Panc1 (cell line): ENCODE data around the gene PRR29. TPM values are rescaled to one million over a fixed set of nuclear protein-coding genes. Genes with fewer than 3 reads are reported as not detected.

Experiments
- ATAC-seq: fragments of 200-7000 bp; cut with Tn5 transposase; 2 replicates; pipeline ENCODE4 v1.9.1; 2020; ENCODE audit warnings: mild to moderate bottlenecking, moderate library complexity
- BruUV-seq: library from RNA; stranded (reverse); fragments of 400-500 nt; replicated peaks from 2 replicates; lab custom pipeline; 2021; lab: Mats Ljungman, UMichigan
- CTCF ChIA-PET: fragments of 300-600 bp; sonication (Branson Sonifier 250); formaldehyde crosslinking; loops from one replicate; lab custom pipeline; 2022; ENCODE audit warnings: antibody characterized with exemption; lab: Charles Lee
- POLR2A ChIA-PET: fragments of 300-600 bp; sonication (Branson Sonifier 250); formaldehyde crosslinking; loops from one replicate; lab custom pipeline; 2022; ENCODE audit warnings: antibody characterized with exemption; lab: Charles Lee
- DNase-seq: peaks from one replicate; pipeline ENCODE4 v3.0.0-alpha.2; 2010; ENCODE audit warnings: low read depth, low spot score
- H3K27ac ChIP-seq: 2 replicates; pipeline ENCODE4 v1.5.1; 2011; ENCODE audit warnings: mild to moderate bottlenecking, low read length, inconsistent platforms
- H3K27me3 ChIP-seq: fragments of 200-500 bp; sonication (Bioruptor generic); 2 replicates; pipeline ENCODE4 v1.6.0; 2014; ENCODE audit warnings: low read length, inconsistent platforms; ENCODE audit not compliant: control insufficient read depth, insufficient read depth
- H3K36me3 ChIP-seq: fragments of 200-500 bp; sonication (Bioruptor generic); 2 replicates; pipeline ENCODE4 v1.5.1; 2014; ENCODE audit warnings: inconsistent platforms, mild to moderate bottlenecking, low read length, moderate library complexity; ENCODE audit not compliant: control insufficient read depth, insufficient read depth
- H3K4me1 ChIP-seq: 2 replicates; pipeline ENCODE4 v1.5.1; 2011; ENCODE audit warnings: inconsistent platforms, mild to moderate bottlenecking, low read length, moderate library complexity; ENCODE audit not compliant: control insufficient read depth, insufficient read depth
- H3K4me3 ChIP-seq, 2 experiments: 2 replicates each; pipeline ENCODE4 v1.5.1; 2011 to 2012; ENCODE audit warnings: low read depth in 2 of 2, low read length in 2 of 2, mild to moderate bottlenecking in 2 of 2, inconsistent platforms in 1 of 2, moderate library complexity in 1 of 2
- H3K9me3 ChIP-seq: fragments of 200-500 bp; sonication (Bioruptor generic); 2 replicates; pipeline ENCODE4 v1.5.1; 2014; ENCODE audit warnings: low read depth, mild to moderate bottlenecking, inconsistent platforms, low read length, moderate library complexity; ENCODE audit not compliant: control insufficient read depth, insufficient read depth
- POLR2AphosphoS5 ChIP-seq: IDR thresholded peaks from 2 replicates; pipeline ENCODE4 v1.6.1; 2012; ENCODE audit warnings: mild to moderate bottlenecking, low read depth, low read length, moderate library complexity
- REST ChIP-seq, 2 experiments: IDR thresholded peaks; 2 replicates each; pipeline ENCODE4 v1.6.1; 2011 to 2012; ENCODE audit warnings: low read depth in 2 of 2, control low read depth in 1 of 2, low read length in 1 of 2, mild to moderate bottlenecking in 1 of 2, moderate library complexity in 1 of 2; ENCODE audit not compliant: insufficient read depth in 1 of 2
- SIN3A ChIP-seq: IDR thresholded peaks from 2 replicates; pipeline ENCODE4 v1.6.1; 2012; ENCODE audit warnings: low read depth, mild to moderate bottlenecking, low read length, moderate library complexity, borderline replicate concordance; ENCODE audit not compliant: insufficient read depth
- TCF7L2 ChIP-seq: IDR thresholded peaks from 2 replicates; pipeline ENCODE4 v1.6.1; 2011; ENCODE audit warnings: mild to moderate bottlenecking, low read depth, low read length, inconsistent platforms
- in situ Hi-C: cut with HindIII; loops from 2 replicates; pipeline ENCODE4 v1.10.0; 2016; ENCODE audit warnings: low sequenced_read_pairs, low pct_unique_long_range_greater_than_20kb
- intact Hi-C: fragments of 100-400 bp; cut with micrococcal nuclease; formaldehyde crosslinking; loops from one replicate; pipeline ENCODE4 v1.10.0; 2022; ENCODE audit not compliant: unreplicated experiment
- total RNA-seq: library from RNA; stranded (reverse); gene quantifications from one replicate; pipeline ENCODE4 v1.2.1, GENCODE V29; 2021; ENCODE audit not compliant: unreplicated experiment
- TF ChIP-seq, protein P1 (sequence below): fragments of 450-650 bp; IDR thresholded peaks from 2 replicates; pipeline ENCODE4 v1.5.1; 2017; ENCODE audit warnings: mild to moderate bottlenecking

PRR29 gene
- total RNA-seq, 1 experiment from 2014 or later, result 0.10 TPM

DNA sequence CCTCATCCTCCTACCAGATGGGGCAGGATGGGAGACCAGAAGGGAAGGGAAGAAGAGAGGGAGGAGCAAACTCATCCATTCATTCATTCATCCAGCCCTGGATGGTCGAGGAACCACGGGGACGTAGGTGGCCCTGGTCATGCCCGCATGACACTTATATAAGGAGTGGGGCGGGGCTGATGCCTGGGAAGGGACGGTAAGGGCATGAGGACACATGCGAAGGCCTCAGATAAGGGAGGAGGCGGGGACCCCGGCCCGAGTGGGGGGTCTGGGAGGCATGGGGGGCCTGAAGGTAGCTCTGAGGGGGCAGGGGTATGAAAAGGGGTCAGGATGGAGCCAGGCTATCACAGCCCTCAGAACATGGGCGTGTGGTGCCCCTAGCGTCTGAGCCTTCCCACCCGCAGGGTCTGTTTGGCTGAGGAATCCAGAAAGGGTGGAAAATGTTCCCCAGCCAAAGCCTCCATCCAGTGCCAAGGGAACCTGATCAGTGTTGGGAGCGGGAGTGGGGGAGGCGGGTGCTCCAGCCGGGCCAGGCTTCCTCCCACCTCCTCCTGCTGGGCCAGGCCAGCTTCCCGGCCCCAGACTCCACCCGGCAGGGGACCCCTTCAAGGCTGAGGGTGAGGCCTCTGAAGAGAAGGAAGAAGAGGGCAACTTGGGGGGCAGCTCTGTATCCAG lies 48.4 kb upstream of the PRR29 start:
- no TSS peak for BruUV-seq
- DNase-seq (no peak), ATAC-seq (no peak)
- no peak overlapping the region for H3K27ac ChIP-seq
- ChIA-PET CTCF (interaction anchor here (0.7 to 2.0 kb wide), 4 partner anchors 12 to 94 kb away, joined by 3 to 13 read pairs (median 8); partner anchors contain the start of gene GH1), POLR2A (no interaction called here)
- H3K27me3 ChIP-seq, result no peaks in the 10 kb centered on the region
- no peaks in the 10 kb centered on the region for H3K36me3 ChIP-seq
- H3K4me3 ChIP-seq, result no peak overlapping the region
- no peaks in the 10 kb centered on the region for H3K4me1 ChIP-seq
- in situ Hi-C loops (no loop called here), intact Hi-C loops (no loop called here)
- H3K9me3 ChIP-seq, result no peaks in the 10 kb centered on the region
- TF ChIP-seq REST (IDR thresholded peaks at IDR 0.05; ENCODE audit: insufficient read depth in 1 of 2, low read depth in 2 of 2, low read length in 1 of 2) (no peak), TCF7L2 (no peak), SIN3A (no peak), POLR2AphosphoS5 (no peak)
- TF ChIP-seq, protein P1, sequence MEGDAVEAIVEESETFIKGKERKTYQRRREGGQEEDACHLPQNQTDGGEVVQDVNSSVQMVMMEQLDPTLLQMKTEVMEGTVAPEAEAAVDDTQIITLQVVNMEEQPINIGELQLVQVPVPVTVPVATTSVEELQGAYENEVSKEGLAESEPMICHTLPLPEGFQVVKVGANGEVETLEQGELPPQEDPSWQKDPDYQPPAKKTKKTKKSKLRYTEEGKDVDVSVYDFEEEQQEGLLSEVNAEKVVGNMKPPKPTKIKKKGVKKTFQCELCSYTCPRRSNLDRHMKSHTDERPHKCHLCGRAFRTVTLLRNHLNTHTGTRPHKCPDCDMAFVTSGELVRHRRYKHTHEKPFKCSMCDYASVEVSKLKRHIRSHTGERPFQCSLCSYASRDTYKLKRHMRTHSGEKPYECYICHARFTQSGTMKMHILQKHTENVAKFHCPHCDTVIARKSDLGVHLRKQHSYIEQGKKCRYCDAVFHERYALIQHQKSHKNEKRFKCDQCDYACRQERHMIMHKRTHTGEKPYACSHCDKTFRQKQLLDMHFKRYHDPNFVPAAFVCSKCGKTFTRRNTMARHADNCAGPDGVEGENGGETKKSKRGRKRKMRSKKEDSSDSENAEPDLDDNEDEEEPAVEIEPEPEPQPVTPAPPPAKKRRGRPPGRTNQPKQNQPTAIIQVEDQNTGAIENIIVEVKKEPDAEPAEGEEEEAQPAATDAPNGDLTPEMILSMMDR, result no peak

GRCh38 chr17:63950940-63951907 lies 46.9 kb upstream of the PRR29 start:
- Histone ChIP-seq H3K27ac (no peak overlapping the region), H3K27me3 (no peaks in the 10 kb centered on the region), H3K36me3 (no peaks in the 10 kb centered on the region), H3K9me3 (no peaks in the 10 kb centered on the region), H3K4me1 (no peaks in the 10 kb centered on the region), H3K4me3 (no peak overlapping the region)
- ATAC-seq (peak; percentile 68; the same call in 1 of the 2 replicates), DNase-seq (peak; percentile 8)
- no peak for TF ChIP-seq REST (IDR thresholded peaks at IDR 0.05; ENCODE audit: insufficient read depth in 1 of 2, low read depth in 2 of 2, low read length in 1 of 2)
- no peak for TF ChIP-seq POLR2AphosphoS5
- TF ChIP-seq, protein P1, result peak; percentile 78; the same call in 1 of the 2 replicates
- no peak for TF ChIP-seq SIN3A
- TF ChIP-seq TCF7L2, result no peak
- ChIA-PET CTCF (interaction anchor here (0.5 to 2.0 kb wide), 3 partner anchors 32 to 137 kb away, joined by 3 to 13 read pairs (median 7); no protein-coding TSS in a partner anchor), POLR2A (no interaction called here)
- BruUV-seq, result no TSS peak
- in situ Hi-C loops, result no loop called here
- intact Hi-C loops, result no loop called here
